ENCODE measurements around the gene CCDC50.

The CCDC50 gene

GRCh38 chr3:191368755-191369615, 39.8 kb downstream of the CCDC50 start:
- TF ChIP-seq GATA2 (IDR thresholded peaks at IDR 0.05; ENCODE audit: low read depth, low read length) = no peak
- TF ChIP-seq GATA3 (IDR thresholded peaks at IDR 0.05; ENCODE audit: low read depth, low read length) = no peak

GRCh38 chr3:191369616-191370010, 40.4 kb downstream of the CCDC50 start:
- TF ChIP-seq GATA3 (IDR thresholded peaks at IDR 0.05; ENCODE audit: low read depth, low read length) (no peak), GATA2 (IDR thresholded peaks at IDR 0.05; ENCODE audit: low read depth, low read length) (no peak)

GRCh38 chr3:191372122-191372521, 42.9 kb downstream of the CCDC50 start:
- TF ChIP-seq GATA2 (IDR thresholded peaks at IDR 0.05; ENCODE audit: low read depth, low read length) (no peak), GATA3 (IDR thresholded peaks at IDR 0.05; ENCODE audit: low read depth, low read length) (no peak)

- no peak for TF ChIP-seq GATA2 (IDR thresholded peaks at IDR 0.05; ENCODE audit: low read depth, low read length)
- TF ChIP-seq GATA3 (IDR thresholded peaks at IDR 0.05; ENCODE audit: low read depth, low read length) = no peak
Observed at GRCh38 chr3:191373327-191373726, 44.1 kb downstream of the CCDC50 start.

- TF ChIP-seq GATA2 (IDR thresholded peaks at IDR 0.05; ENCODE audit: low read depth, low read length) (no peak), GATA3 (IDR thresholded peaks at IDR 0.05; ENCODE audit: low read depth, low read length) (no peak)
Observed at GRCh38 chr3:191376516-191377141, 47.4 kb downstream of the CCDC50 start.

- TF ChIP-seq GATA2 (IDR thresholded peaks at IDR 0.05; ENCODE audit: low read depth, low read length) (no peak), GATA3 (IDR thresholded peaks at IDR 0.05; ENCODE audit: low read depth, low read length) (no peak)
Observed at GRCh38 chr3:191378142-191378812, 49.1 kb downstream of the CCDC50 start.

- TF ChIP-seq GATA2 (IDR thresholded peaks at IDR 0.05; ENCODE audit: low read depth, low read length) (no peak), GATA3 (IDR thresholded peaks at IDR 0.05; ENCODE audit: low read depth, low read length) (no peak)
Observed at GRCh38 chr3:191379446-191379845, 50.3 kb downstream of the CCDC50 start.

GRCh38 chr3:191380001-191380400, 50.8 kb downstream of the CCDC50 start:
- TF ChIP-seq GATA2 (IDR thresholded peaks at IDR 0.05; ENCODE audit: low read depth, low read length) = no peak

GRCh38 chr3:191381303-191381702, 52.1 kb downstream of the CCDC50 start:
- TF ChIP-seq GATA3 (IDR thresholded peaks at IDR 0.05; ENCODE audit: low read depth, low read length) (no peak), GATA2 (IDR thresholded peaks at IDR 0.05; ENCODE audit: low read depth, low read length) (no peak)

- TF ChIP-seq GATA2 (IDR thresholded peaks at IDR 0.05; ENCODE audit: low read depth, low read length) = no peak
- no peak for TF ChIP-seq GATA3 (IDR thresholded peaks at IDR 0.05; ENCODE audit: low read depth, low read length)
Observed at GRCh38 chr3:191382661-191383060, 53.5 kb downstream of the CCDC50 start.

GRCh38 chr3:191383124-191383523, 53.9 kb downstream of the CCDC50 start:
- no peak for TF ChIP-seq GATA3 (IDR thresholded peaks at IDR 0.05; ENCODE audit: low read depth, low read length)
- TF ChIP-seq GATA2 (IDR thresholded peaks at IDR 0.05; ENCODE audit: low read depth, low read length) = no peak

GRCh38 chr3:191385101-191385500, 55.9 kb downstream of the CCDC50 start:
- no peak for TF ChIP-seq GATA2 (IDR thresholded peaks at IDR 0.05; ENCODE audit: low read depth, low read length)

- no peak for TF ChIP-seq GATA3 (IDR thresholded peaks at IDR 0.05; ENCODE audit: low read depth, low read length)
- no peak for TF ChIP-seq GATA2 (IDR thresholded peaks at IDR 0.05; ENCODE audit: low read depth, low read length)
Observed at GRCh38 chr3:191387441-191388077, 58.4 kb downstream of the CCDC50 start.

GRCh38 chr3:191388823-191389222, 59.6 kb downstream of the CCDC50 start:
- TF ChIP-seq GATA2 (IDR thresholded peaks at IDR 0.05; ENCODE audit: low read depth, low read length) (no peak), GATA3 (IDR thresholded peaks at IDR 0.05; ENCODE audit: low read depth, low read length) (no peak)

All from SH-SY5Y (cell line).